GM19372 (cell line): ENCODE results near the gene HACL1.

ENCODE experiments used
- ATAC-seq: cut with Tn5 transposase; IDR thresholded peaks from one replicate; pipeline ENCODE4 v1.9.1; 2021; ENCODE audit warnings: mild to moderate bottlenecking, low read depth, moderate library complexity; ENCODE audit not compliant: unreplicated experiment

HACL1 gene

DNA sequence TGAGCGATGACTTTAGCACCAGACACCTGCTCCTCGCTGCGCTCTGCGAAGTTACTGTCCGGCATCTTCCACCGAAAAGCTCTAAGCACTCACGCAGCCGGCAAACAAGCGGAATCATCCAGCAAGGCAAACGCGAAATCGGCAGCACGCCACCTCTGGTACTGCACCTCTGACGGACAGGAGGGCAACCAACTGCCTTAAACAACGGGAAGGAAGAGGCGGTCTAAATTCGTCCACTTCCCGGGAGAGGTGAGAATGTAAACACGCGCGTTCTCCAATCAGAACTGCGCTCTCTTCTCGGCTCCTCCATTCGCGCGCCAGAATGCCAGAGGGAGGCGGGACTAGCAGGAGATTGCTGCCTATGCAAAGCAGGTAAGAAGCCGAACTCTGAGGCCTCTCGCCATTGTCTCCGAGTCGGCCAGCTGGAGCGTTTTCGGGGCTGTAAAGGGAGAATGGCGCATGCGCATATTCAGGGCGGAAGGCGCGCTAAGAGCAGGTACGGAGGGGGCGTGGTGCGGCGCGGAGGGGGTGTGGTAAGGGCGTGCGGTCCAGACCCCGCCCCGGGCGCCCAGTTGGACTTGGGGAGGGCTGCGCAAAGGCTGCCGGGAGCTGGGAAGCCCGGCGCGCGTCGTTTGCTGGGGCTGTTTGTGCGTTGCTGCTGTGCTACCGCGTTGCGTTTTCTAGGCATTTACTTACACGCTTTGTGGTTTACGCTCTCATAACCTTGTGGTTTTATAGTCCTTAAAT, at the start of gene HACL1, which contains the start of gene BTD:
Gene HACL1, minus strand, starts transcription at position 171 of the 747 bp plus-strand sequence. Its CDS starts 106 bp downstream, at position 65.
Gene BTD, plus strand, starts transcription at position 347 of the 747 bp plus-strand sequence. CDS start 33,695 bp downstream, outside the sequence.
- ATAC-seq = peak; percentile 92

DNA sequence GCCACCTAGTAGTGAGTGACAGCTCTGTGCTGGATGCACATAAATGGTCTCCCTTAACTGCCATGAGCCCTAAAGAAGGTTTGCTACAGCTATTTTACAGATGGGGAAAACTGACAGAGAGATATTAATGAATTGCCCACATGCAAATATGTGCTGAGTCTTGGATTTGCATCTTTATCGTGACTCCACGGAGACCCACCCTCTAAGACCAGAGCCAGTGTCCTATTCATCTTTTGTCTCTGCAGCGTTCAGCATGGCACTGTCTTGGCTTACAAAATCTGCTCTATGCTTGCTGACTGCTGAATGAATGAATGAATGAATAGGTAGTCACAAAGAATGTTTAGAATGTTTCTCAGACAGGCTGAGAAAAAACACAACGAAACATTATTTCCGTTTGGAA, 48.5 kb upstream of the HACL1 start:
- no peak for ATAC-seq

DNA sequence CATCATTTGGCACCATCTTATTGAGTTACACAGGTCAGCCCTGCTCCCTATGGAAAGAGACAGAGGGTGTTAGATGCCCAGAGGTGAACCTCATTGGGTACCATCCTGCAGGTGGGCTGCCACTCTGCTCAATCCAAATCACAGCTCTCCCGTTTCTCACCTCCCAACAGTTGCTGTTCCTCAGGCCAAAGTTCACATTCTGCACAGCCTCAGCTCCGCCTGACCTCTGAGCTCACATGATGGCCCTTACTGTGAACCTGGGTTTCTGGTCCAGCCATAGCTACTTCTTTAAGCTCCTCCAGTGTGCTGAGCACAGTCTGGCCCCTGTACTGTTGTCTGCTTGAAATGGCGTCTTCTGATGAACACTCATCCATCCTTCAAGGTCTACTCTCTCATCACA, 48.0 kb upstream of the HACL1 start:
- ATAC-seq = no peak

DNA sequence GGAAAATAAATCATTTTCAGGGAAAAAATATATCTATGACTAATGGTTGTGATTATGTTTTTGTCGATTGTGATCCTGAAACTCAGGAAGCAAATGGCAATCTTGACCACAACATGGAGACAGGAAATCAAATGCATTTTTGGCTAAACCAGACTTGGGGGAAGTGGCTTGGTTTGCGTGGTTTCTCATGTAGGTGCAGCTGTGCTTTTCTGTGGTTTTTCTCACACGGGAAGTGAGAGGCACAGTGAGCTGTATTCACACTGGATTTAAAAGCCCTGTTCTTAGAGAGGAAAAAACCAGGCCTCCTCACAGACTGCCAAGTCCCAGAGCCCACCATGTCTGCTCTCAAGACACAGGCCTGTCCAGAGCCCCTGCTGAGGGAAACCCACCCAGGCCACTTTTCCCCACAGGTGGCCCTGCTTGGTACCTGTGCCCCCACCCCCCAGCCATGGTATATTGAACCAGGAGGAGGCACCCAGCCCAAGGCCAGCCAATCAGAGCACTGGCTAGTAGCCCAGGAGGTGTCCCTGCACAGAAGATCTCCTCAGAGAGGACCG, 46.3 kb upstream of the HACL1 start:
- peak; percentile 86 for ATAC-seq

DNA sequence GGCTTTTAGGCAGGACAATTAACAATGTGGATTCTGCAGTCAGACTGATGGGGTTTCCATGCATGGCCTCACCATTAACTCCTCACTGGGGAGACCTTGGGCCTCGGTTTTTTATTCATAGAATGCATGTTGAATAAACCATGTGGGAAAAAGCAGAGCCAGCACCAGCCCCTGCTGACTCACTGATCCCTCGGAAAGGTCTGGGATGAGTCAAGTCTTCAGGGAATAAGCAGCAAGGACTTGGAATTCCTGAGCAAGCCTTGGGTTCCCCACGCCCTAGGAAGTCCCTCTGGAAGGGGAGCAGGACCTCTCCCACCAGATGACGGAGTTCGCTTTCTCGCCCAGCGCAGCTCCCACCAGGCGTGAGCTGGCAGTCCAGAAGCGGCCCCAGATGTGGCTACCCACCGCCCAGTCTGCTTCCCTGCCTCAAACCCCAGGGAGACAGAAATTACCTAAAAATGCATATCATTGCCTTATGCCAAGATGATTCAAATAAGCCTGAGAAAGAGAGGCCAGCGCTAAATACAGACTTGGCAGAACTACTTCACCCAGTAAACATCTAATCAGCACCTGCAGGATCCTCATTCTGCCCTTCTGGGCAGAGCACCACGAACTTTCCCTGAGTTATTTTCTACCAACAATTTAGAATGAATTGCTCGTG, 45.6 kb upstream of the HACL1 start:
- peak; percentile 7 for ATAC-seq

DNA sequence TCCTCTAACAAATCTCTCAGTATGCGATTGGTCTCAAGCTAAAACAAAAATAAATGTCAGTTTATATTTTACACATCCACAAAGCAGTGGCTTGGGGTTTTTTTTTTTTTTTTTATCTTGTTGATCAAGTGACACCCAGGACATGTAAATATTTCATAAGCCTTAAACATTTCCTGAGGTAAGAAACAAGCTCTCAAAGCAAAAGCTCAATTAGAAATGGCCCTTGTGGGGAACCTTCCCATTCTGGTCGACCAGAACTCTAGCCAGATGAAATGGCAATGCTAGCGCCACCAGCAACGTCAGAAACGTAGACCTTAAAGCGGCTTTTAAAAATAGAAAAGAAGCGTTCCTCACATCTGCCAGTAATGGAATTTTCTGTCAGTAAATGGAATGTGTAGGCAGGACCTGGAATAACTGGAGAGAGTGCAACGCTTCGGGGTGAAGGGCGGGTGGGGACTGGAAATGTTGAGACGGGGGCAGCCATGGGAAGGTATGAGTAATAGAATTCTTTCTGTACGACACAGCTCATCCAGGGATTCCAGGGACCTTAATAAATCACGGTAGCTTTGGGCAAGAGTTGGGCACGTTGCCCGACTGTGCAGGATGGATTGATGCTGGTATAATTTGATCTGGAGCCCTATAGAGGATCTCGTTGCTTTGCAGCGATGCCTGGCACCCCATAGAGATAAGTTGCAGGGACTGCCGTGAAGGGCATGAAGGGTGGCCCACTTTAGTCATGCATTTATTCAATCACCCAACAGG, 44.6 kb upstream of the HACL1 start:
- no peak for ATAC-seq

DNA sequence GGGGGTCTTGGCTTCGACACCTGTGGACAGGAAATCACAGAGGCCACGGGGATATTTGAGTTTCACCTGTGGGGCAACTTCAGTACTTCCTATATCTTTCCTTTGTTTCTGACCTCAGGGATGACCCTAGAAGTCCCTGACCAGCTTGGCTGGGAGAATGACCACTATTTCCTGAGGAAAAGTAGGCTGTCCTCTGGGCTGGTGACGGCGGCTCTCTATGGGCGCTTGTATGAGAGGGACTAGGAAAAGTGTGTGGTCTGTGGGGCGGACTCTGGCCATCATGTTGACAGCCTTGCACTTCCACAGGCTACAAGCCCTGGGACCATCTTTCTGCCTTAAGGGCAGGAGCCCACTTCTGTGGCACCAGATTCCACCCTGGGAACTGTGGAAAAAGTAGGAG, 43.9 kb upstream of the HACL1 start:
- ATAC-seq = no peak

DNA sequence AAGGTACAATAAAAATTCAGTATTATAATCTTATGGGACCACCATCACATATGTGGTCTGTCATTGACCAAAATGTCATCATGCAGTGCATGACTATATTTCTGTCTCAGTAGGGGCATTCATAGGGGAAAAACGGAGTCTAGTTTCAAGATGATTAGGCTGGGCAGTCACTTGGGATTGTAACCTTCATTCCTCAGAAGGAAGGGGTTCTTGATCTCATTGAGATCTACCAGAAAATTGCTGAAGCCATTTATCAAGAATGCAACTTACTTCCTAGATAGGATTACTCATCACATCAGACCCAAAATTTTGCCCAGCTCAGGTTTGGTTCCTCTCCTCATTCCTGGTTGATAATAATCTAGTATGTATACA, 37.5 kb upstream of the HACL1 start:
- ATAC-seq = no peak

DNA sequence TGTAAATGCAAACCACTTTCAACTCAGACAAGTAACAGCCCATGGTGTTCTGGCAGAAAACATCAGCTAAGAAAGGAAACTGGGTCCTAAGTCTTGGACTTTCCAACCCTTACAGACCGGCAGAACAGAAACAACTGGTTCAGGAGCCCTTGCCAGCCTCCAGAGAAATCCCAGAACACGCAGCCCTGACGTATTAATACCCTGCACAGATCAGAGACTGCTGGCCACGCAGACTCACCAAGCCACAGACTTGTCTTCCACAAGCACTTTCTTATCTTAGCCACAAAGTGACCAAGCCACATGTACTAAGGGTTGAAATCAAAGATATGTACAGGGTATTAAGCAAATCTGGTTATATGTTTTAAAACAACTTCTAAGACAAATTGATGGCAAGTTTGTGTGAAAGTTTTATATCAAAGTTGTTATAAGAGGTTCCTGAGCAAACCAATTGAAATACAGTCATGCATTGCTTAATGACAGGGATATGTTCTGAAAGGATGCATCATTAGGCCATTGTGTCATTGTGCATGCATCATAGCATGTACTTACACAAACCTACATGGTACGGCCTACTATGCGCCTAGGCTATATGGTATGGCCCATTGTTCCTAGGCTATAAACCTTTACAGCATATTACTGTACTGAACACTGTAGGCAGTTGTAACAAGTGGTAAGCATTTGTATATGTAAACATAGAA, 37.0 kb upstream of the HACL1 start:
- ATAC-seq = no peak

DNA sequence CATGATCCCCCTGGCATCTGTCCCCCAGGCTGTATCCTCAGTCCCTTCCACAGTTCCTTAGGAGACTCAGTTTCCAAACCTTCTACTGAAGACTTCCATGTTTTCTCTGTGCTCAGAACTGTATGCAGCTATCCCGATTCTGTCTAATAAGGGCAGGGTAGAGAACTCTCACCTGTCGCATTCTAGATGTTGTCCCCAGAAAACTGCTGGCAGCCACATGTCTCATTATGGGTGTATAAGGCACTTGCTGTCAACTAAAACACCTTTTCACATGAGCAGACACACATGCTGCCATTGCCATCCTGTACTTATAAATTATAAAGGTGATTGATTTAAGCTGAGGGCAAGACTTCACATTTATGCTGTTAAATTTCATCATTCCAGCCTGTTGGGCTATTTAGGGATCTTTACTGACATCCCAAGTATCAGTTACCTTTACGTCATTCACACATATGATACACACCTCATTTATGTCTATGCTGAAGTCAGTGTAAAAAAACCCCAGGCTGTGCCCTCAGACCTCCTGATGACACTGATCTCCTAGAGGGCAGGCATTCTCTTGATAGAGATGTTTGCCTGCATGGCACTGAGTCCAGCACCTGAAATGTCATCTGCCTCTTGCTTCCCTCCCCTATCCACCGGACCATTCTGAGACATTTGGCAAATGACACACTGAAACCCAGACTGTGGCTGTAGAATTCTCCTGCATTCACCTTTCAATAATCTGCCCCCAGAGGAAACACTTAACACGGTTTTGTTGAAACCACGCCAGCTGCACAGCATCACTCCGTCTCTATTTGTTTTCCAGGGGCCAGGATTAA, 36.0 kb upstream of the HACL1 start:
- ATAC-seq = no peak

DNA sequence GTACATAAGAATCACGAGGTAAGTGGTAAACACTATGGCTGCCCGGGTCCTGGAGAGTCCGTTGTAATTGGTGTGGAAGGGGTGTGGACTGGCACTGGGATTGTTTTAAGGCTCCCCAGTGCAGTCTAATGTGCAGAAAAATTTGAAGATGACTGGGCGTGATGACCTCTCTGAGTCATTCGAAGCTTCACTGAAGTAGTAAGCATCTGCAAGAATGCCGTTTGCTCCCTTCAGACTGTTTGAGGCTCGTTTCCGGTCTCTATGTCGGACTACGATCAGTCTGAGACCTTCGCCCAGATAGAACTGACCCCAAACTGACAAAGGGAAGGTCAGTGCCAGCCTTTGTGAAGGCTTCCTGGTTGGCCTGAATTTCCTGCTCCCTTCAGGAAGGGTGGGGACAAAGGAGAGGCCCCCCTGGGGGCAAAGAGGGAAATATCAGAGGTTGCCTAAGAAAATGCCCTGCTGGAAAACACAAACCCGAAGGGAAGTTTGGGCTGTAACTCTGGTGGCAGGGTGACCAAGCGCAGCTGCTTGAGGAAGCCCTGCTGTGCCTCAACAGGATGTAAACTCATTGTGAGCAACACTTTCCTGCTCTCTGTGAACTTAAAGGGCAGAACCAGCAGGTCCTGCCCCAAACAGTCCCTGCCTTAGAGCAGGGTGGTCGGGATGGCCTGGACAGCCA, 34.8 kb upstream of the HACL1 start:
- ATAC-seq = no peak

DNA sequence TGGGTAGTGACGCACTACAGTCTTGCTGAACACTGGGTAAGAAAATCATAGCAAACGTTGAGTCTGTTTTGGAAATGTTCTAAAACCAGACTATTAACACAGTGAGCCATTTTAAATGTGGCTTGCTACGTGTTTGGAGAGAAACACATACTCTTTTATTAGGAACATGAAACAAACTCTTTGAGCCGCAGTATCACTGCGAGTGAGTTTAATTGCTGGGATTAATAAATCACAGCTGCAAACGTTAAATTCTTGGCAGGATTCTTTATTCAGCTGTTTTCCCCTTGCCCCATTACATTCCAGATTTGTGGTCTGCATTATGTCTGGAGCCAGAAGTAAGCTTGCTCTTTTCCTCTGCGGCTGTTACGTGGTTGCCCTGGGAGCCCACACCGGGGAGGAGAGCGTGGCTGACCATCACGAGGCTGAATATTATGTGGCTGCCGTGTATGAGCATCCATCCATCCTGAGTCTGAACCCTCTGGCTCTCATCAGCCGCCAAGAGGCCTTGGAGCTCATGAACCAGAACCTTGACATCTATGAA, 33.8 kb upstream of the HACL1 start:
- ATAC-seq = no peak

DNA sequence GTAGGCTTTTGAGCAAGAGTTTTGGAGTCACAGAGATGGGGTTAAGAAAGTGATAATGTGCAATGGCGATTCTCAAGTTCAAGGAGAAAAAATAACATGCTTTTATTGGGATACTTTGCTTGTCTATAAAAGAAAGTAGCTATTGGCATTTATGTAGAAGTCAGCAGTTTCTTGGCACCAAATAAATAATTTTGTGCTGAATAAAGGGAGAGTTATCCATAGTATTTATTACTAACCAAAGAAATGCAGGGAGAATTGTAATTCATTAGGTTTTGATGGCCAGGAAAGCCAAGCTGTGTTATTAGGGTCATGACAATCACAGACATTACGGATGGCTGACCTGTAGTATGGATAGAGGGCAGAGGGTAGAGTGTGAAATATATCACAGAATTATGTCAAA, 33.3 kb upstream of the HACL1 start:
- no peak for ATAC-seq

DNA sequence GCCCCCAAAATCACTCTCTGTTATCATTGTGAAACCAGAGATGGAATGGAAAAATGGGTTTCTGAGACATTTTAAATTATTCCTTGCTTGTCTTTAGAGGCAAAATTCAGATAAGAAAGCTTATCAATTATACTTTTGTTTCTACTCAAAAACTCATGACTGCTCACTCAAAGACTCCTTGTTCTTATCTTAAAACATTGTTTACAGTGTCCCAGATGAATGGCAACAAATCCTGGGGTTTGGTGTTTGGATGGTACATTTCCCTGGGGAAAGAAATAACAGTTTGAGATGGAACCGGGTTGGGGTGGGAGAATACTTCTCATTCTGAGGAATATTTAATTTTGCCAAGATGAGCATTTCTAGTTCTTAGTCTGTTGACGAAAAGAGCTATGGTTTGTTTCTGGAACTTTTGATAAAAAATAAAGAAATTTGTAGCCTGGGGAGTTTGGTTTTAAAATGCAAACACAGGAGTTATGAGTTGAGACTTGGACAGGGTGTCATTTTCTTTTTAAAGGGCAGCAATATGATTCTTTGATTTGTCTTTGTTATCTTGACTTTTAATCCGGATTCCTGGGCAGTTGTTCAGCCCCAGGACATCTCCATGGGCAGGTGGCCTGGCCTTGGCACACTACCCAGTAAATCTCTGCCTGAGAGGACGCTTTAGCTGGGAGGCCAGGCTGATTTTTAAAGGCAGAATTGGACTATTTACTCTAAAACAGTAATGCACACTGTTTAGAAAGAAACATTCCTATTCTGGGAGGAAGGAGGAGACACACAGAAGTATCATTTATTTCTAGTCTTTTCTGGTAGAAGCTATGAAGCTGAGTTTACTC, 32.6 kb upstream of the HACL1 start:
- no peak for ATAC-seq

DNA sequence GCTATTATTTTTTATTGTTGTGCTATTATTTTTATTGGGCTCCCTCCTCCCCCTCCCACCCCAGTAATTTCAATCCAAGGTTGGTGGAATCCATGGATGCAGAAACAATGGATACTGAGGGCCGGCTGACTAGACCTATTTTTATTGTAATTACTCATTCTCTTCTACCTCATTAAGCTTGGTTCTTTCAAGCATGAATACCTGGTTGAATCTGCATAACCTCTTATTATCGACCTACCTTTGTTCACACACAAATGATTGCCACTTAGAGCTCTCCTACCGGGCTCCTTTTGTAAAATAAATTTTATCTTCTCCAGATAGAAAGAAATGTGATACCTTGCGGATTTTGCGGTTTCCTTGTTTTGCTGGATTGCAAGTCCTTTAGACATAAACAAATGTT, 31.8 kb upstream of the HACL1 start:
- no peak for ATAC-seq

DNA sequence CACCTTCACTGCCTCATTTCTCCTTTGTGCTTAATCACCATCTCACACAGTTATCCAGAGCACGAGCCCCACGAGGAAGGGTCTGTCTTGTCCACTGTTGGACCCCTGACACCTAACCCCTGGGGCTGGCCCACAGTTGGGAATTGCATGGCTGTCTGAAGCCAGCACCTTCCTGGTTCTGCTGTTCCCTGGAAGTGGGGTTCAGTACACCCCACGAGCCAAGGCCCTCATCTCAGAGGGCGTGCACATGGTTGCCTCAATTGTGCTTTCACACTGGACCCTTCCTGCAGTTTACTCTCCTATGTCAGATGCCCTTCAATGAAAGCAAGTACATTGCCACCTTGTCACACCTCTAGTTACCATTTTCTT, 30.8 kb upstream of the HACL1 start:
- no peak for ATAC-seq

DNA sequence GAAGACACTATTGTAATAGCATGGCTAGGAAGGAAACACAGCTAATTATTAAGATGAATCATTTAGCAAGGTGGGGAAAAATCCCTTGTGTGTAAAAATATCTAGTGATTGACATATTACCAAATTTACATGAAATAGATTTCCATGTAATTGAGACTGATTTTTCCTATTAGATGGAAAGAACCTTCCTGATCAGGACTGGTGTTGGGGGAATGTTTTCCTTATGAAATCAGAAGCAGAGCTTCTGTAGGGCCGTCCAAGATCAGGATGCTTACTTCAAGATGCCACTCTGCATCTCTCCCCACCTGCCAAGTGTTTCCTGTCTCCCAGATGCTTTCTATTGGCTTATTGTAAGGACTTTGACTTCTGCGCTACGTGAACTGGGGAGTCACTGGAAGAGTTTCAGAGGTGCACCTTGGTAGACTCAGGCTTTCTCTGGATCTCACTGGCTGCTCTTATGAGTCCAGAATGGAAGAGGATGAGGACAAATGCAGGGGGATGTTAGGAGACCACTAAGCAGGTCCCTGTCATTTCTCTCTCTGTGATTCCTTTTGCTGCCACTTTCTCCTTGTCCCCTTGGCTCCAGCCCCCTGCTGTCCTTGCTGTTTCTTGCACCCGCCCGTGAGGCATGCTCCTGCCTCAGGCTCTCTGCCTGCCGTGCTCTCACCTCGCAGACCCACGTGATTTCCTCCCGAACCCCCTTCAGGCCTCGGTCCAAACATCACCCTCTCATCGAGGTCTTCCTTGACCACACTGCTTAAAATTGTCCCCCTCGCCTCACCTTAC, 30.2 kb upstream of the HACL1 start:
- ATAC-seq = no peak
